Muscle layer of duodenum (tissue), 2 donors: ENCODE data around the gene NUP37.
"Not testable (repeated sequence)": the region's sequence is repeated elsewhere in the genome, so short reads cannot be mapped to it uniquely, and the experiment has no call there.

ENCODE experiments used
- H3K27ac ChIP-seq: one replicate; pipeline ENCODE4 v1.7.0; 2013; ENCODE audit warnings: mild to moderate bottlenecking, low read length
- H3K27me3 ChIP-seq: one replicate; pipeline ENCODE4 v1.7.0; 2013; ENCODE audit warnings: low read depth, mild to moderate bottlenecking, control low read depth, low read length
- H3K36me3 ChIP-seq, 2 donors: one replicate each; pipeline ENCODE4 v1.7.0; 2013; ENCODE audit warnings: low read length in 2 of 2, control low read depth in 1 of 2, mild to moderate bottlenecking in 1 of 2; ENCODE audit not compliant: insufficient read depth in 2 of 2, control insufficient read depth in 1 of 2
- H3K4me1 ChIP-seq, 2 donors: one replicate each; pipeline ENCODE4 v1.7.0; 2013; ENCODE audit warnings: low read length in 2 of 2, mild to moderate bottlenecking in 2 of 2, control low read depth in 1 of 2, moderate library complexity in 1 of 2; ENCODE audit not compliant: insufficient read depth in 2 of 2, control insufficient read depth in 1 of 2
- H3K4me3 ChIP-seq, 2 donors: one replicate each; pipeline ENCODE4 v1.7.0; 2013; ENCODE audit warnings: low read length in 2 of 2, low read depth in 1 of 2, mild to moderate bottlenecking in 1 of 2
- H3K9me3 ChIP-seq, 2 donors: one replicate each; pipeline ENCODE4 v1.7.0; 2013; ENCODE audit warnings: low read length in 2 of 2, control low read depth in 1 of 2, mild to moderate bottlenecking in 1 of 2; ENCODE audit not compliant: control insufficient read depth in 1 of 2
- donor health status: healthy.

NUP37 gene

GRCh38 chr12:102120886-102121285 lies 972 bp upstream of the NUP37 start:
- peak overlapping the region; percentile 95 to 98 for H3K4me3 ChIP-seq
- no peaks in the 10 kb centered on the region for H3K9me3 ChIP-seq

DNA sequence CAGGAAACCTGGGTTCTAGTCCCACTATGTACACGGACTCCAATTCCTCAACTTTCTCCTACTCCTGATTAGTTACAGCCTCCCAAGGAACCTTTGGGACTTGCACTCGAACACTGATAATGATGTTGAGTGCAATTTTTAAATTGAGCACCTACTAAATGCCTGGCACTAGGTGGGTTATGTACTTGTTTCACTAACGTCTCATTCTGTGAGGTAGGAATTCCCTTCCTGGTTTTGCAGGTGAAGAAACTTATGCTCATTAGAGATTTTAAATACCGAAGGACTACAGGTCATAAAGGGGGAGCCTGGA lies 605 bp upstream of the NUP37 start:
- Histone ChIP-seq H3K27me3 (no peaks in the 10 kb centered on the region), H3K4me3 (peak overlapping the region; percentile 95 to 98), H3K9me3 (no peaks in the 10 kb centered on the region), H3K4me1 (peaks cover 14 to 18% of the 10 kb centered on the region in 2 donors), H3K36me3 (peaks cover 0 to 5% of the 10 kb centered on the region in 2 donors), H3K27ac (peak overlapping the region; percentile 8)

More at GRCh38 chr12:102120886-102121285, 972 bp upstream of the NUP37 start:
- no peaks in the 10 kb centered on the region for H3K27me3 ChIP-seq
- peaks cover 0 to 3% of the 10 kb centered on the region in 2 donors for H3K36me3 ChIP-seq
- no peak overlapping the region for H3K27ac ChIP-seq
- H3K4me1 ChIP-seq, result peaks cover 14 to 18% of the 10 kb centered on the region in 2 donors

DNA sequence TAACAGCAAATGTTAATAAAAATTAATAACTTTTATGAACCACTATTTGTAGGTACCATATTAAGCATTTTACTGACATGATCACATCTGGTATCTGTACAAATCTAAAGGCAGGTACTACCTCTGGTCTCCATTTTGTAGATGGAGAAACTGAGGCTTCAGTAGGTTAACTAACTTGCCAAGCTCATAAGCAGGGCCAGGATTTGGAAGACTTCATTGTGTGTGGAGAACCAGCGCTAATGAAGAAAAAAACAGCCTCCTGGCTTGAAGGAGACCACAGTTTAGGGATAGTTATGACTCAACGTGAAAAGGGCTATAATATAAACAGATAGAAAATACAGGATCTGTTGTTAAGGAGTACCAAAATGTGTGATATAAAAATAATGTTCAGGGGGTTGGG lies 1.0 kb downstream of the NUP37 start:
- H3K27ac ChIP-seq, result no peak overlapping the region
- H3K4me1 ChIP-seq, result peaks cover 14 to 18% of the 10 kb centered on the region in 2 donors

GRCh38 chr12:102116392-102116791 lies 3.5 kb downstream of the NUP37 start:
- H3K27ac ChIP-seq, result no peak overlapping the region
- H3K4me3 ChIP-seq, result no peak overlapping the region
- H3K36me3 ChIP-seq, result peaks cover 7 to 11% of the 10 kb centered on the region in 2 donors
- peaks cover 14 to 18% of the 10 kb centered on the region in 2 donors for H3K4me1 ChIP-seq
- H3K9me3 ChIP-seq, result no peaks in the 10 kb centered on the region
- H3K27me3 ChIP-seq, result no peaks in the 10 kb centered on the region

More for the DNA sequence above, 1.0 kb downstream of the NUP37 start:
- H3K9me3 ChIP-seq, result no peaks in the 10 kb centered on the region
- H3K27me3 ChIP-seq, result no peaks in the 10 kb centered on the region
- H3K36me3 ChIP-seq, result peaks cover 0 to 11% of the 10 kb centered on the region in 2 donors
- peak overlapping the region; percentile 95 to 98 for H3K4me3 ChIP-seq

- H3K4me3 ChIP-seq, result no peak overlapping the region
- H3K27ac ChIP-seq, result no peak overlapping the region
- peaks cover 21 to 28% of the 10 kb centered on the region in 2 donors for H3K36me3 ChIP-seq
- no peaks in the 10 kb centered on the region for H3K9me3 ChIP-seq
- peaks cover 5 to 7% of the 10 kb centered on the region in 2 donors for H3K4me1 ChIP-seq
- no peaks in the 10 kb centered on the region for H3K27me3 ChIP-seq
These were observed 5.7 kb downstream of the NUP37 start for GRCh38 chr12:102114212-102114611.

GRCh38 chr12:102110782-102111181 lies 9.1 kb downstream of the NUP37 start:
- H3K36me3 ChIP-seq, result peaks cover 35 to 44% of the 10 kb centered on the region in 2 donors
- no peaks in the 10 kb centered on the region for H3K9me3 ChIP-seq
- no peaks in the 10 kb centered on the region for H3K4me1 ChIP-seq
- no peak overlapping the region for H3K27ac ChIP-seq
- H3K4me3 ChIP-seq, result no peak overlapping the region
- no peaks in the 10 kb centered on the region for H3K27me3 ChIP-seq

GRCh38 chr12:102107970-102108369 lies 11.9 kb downstream of the NUP37 start:
- H3K4me3 ChIP-seq, result no peak overlapping the region
- H3K36me3 ChIP-seq, result peaks cover 35 to 53% of the 10 kb centered on the region in 2 donors
- no peak overlapping the region for H3K27ac ChIP-seq
- no peaks in the 10 kb centered on the region for H3K27me3 ChIP-seq
- no peaks in the 10 kb centered on the region for H3K9me3 ChIP-seq
- no peaks in the 10 kb centered on the region for H3K4me1 ChIP-seq

- Histone ChIP-seq H3K4me1 (no peaks in the 10 kb centered on the region), H3K9me3 (no peaks in the 10 kb centered on the region), H3K4me3 (no peak overlapping the region), H3K27me3 (no peaks in the 10 kb centered on the region), H3K27ac (no peak overlapping the region), H3K36me3 (peaks cover 33 to 53% of the 10 kb centered on the region in 2 donors)
These were observed 13.0 kb downstream of the NUP37 start for GRCh38 chr12:102106905-102107304.

- peaks cover 3 to 24% of the 10 kb centered on the region in 2 donors for H3K36me3 ChIP-seq
- no peak overlapping the region for H3K4me3 ChIP-seq
These were observed 23.1 kb downstream of the NUP37 start for GRCh38 chr12:102096855-102097254.

DNA sequence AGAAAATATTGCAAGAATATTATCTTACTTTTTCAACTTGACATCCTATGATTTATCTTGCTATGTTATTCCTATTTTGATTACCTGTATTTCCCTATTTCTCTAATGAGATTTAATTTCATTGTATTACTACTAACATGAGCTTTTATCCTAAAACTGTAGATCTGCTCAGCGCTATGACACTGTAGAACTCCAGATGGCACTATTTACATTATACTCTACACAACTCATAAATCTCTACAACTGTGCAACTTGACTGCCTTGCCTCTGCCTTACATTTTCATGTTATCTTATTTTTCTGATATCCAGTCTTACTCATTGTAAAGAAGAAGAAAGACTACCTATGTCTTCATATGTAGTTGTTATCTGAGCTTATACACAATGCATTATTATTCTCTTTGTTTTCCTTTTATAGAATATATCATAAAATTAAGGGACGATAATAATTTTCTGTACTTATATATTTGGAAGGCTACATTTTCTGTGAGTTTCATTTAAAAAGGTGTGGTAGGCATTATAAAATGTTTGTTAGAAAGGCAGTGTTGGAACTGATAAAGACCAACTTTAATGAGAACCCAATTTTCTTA lies 24.1 kb downstream of the NUP37 start:
- no peaks in the 10 kb centered on the region for H3K27me3 ChIP-seq
- no peak overlapping the region for H3K27ac ChIP-seq
- H3K36me3 ChIP-seq, result peaks cover 3 to 24% of the 10 kb centered on the region in 2 donors
- no peak overlapping the region for H3K4me3 ChIP-seq
- H3K9me3 ChIP-seq, result no peaks in the 10 kb centered on the region
- H3K4me1 ChIP-seq, result no peaks in the 10 kb centered on the region

More at GRCh38 chr12:102096855-102097254, 23.1 kb downstream of the NUP37 start:
- Histone ChIP-seq H3K4me1 (no peaks in the 10 kb centered on the region), H3K9me3 (no peaks in the 10 kb centered on the region), H3K27me3 (no peaks in the 10 kb centered on the region), H3K27ac (no peak overlapping the region)

- Histone ChIP-seq H3K4me3 (no peak overlapping the region), H3K36me3 (peaks cover 3 to 9% of the 10 kb centered on the region in 2 donors), H3K9me3 (no peaks in the 10 kb centered on the region), H3K27me3 (no peaks in the 10 kb centered on the region), H3K27ac (no peak overlapping the region), H3K4me1 (no peaks in the 10 kb centered on the region)
These were observed 26.6 kb downstream of the NUP37 start for GRCh38 chr12:102093319-102093718.

- H3K27ac ChIP-seq, H3K27me3 ChIP-seq, H3K4me3 ChIP-seq, H3K9me3 ChIP-seq, H3K4me1 ChIP-seq: not testable (repeated sequence)
- peaks cover 4 to 13% of the 10 kb centered on the region in 2 donors for H3K36me3 ChIP-seq
These were observed 30.6 kb downstream of the NUP37 start for GRCh38 chr12:102089228-102089835.
